ENCODE data around the gene CCDC24.

The CCDC24 gene

GRCh38 chr1:44025816-44026215 lies 34.4 kb downstream of the CCDC24 start:
- no peak for DNase-seq (ENCODE audit: low spot score)

GRCh38 chr1:44027320-44027719 lies 35.9 kb downstream of the CCDC24 start:
- DNase-seq (ENCODE audit: low spot score), result no peak

- DNase-seq (ENCODE audit: low spot score), result peak; percentile 36
These were observed 38.0 kb downstream of the CCDC24 start for GRCh38 chr1:44029260-44029910.

GRCh38 chr1:44029911-44030604 lies 38.7 kb downstream of the CCDC24 start:
- peak; percentile 90 for DNase-seq (ENCODE audit: low spot score)

- peak; percentile 85 for DNase-seq (ENCODE audit: low spot score)
These were observed 39.3 kb downstream of the CCDC24 start for GRCh38 chr1:44030605-44031251.

GRCh38 chr1:44031252-44032169 lies 40.1 kb downstream of the CCDC24 start, which contains the start of gene SLC6A9:
SLC6A9 (minus strand) TSS chr1:44031462; CDS start chr1:44024277, 7,185 bp downstream.
- peak; percentile 81 for DNase-seq (ENCODE audit: low spot score)

GRCh38 chr1:44032170-44032790 lies 40.9 kb downstream of the CCDC24 start:
- DNase-seq (ENCODE audit: low spot score), result no peak

GRCh38 chr1:44033041-44033575 lies 41.7 kb downstream of the CCDC24 start:
- no peak for DNase-seq (ENCODE audit: low spot score)

- DNase-seq (ENCODE audit: low spot score), result no peak
These were observed 42.4 kb downstream of the CCDC24 start for GRCh38 chr1:44033756-44034155.

- no peak for DNase-seq (ENCODE audit: low spot score)
These were observed 43.0 kb downstream of the CCDC24 start for GRCh38 chr1:44034423-44034822.

GRCh38 chr1:44034976-44035716 lies 43.7 kb downstream of the CCDC24 start:
- no peak for DNase-seq (ENCODE audit: low spot score)

GRCh38 chr1:44035726-44036408 lies 44.5 kb downstream of the CCDC24 start:
- no peak for DNase-seq (ENCODE audit: low spot score)

GRCh38 chr1:44036409-44037139 lies 45.2 kb downstream of the CCDC24 start:
- peak; percentile 72 for DNase-seq (ENCODE audit: low spot score)

GRCh38 chr1:44037154-44037553 lies 45.8 kb downstream of the CCDC24 start:
- no peak for DNase-seq (ENCODE audit: low spot score)

GRCh38 chr1:44038876-44039657 lies 47.7 kb downstream of the CCDC24 start:
- DNase-seq (ENCODE audit: low spot score), result no peak

- DNase-seq (ENCODE audit: low spot score), result no peak
These were observed 49.0 kb downstream of the CCDC24 start for GRCh38 chr1:44040418-44040817.

- no peak for DNase-seq (ENCODE audit: low spot score)
These were observed 49.4 kb downstream of the CCDC24 start for GRCh38 chr1:44040846-44041245.

Measured in ecto neural progenitor cell (in vitro differentiated cells).